Right kidney (tissue), 9 donors: ENCODE data around the gene CAB39.

Experiments
- DNase-seq: peaks from one replicate; pipeline ENCODE4 v3.0.0-alpha.2; 2016
- long read RNA-seq, 8 donors: transcript quantifications; one replicate each; lab custom pipeline, GENCODE V29; 2026

Gene CAB39
- long read RNA-seq, donor 1, transcript CAB39-201 (9 exons, 3,826 nt), result major isoform, 8 of 118 reads
- long read RNA-seq, donor 1, partial matches to known transcripts, result 109 of 118 reads
- long read RNA-seq, donor 1, other reads (novel, unspliced or antisense), result 0 of 118 reads
- long read RNA-seq, donor 2, partial matches to known transcripts, result 0 of 2 reads
- long read RNA-seq, donor 2, other reads (novel, unspliced or antisense), result 0 of 2 reads
- long read RNA-seq, donor 3, transcript CAB39-201 (9 exons, 3,826 nt), result major isoform, 5 of 13 reads
- long read RNA-seq, donor 3, partial matches to known transcripts, result 5 of 13 reads
- long read RNA-seq, donor 3, other reads (novel, unspliced or antisense), result 0 of 13 reads
- long read RNA-seq, donor 4, transcript CAB39-201 (9 exons, 3,826 nt), result major isoform, 7 of 84 reads
- long read RNA-seq, donor 4, partial matches to known transcripts, result 77 of 84 reads
- long read RNA-seq, donor 4, other reads (novel, unspliced or antisense), result 0 of 84 reads
- long read RNA-seq, donor 5, partial matches to known transcripts, result 103 of 106 reads
- long read RNA-seq, donor 5, other reads (novel, unspliced or antisense), result 0 of 106 reads
- long read RNA-seq, donor 6, transcript CAB39-201 (9 exons, 3,826 nt), result major isoform, 10 of 31 reads
- long read RNA-seq, donor 6, partial matches to known transcripts, result 20 of 31 reads
- long read RNA-seq, donor 6, other reads (novel, unspliced or antisense), result 0 of 31 reads
- long read RNA-seq, donor 7, transcript CAB39-201 (9 exons, 3,826 nt), result major isoform, 13 of 17 reads
- long read RNA-seq, donor 7, partial matches to known transcripts, result 0 of 17 reads
- long read RNA-seq, donor 7, other reads (novel, unspliced or antisense), result 0 of 17 reads
- long read RNA-seq, donor 8, transcript CAB39-201 (9 exons, 3,826 nt), result major isoform, 7 of 29 reads
- long read RNA-seq, donor 8, partial matches to known transcripts, result 21 of 29 reads
- long read RNA-seq, donor 8, other reads (novel, unspliced or antisense), result 0 of 29 reads

- DNase-seq, result peak; percentile 92
Measured at GRCh38 chr2:230712443-230713330, at the start of gene CAB39. Gene CAB39 (plus strand): TSS chr2:230712842. CDS start chr2:230760002, 47,160 bp downstream.

GRCh38 chr2:230664128-230664527 lies 48.5 kb upstream of the CAB39 start:
- DNase-seq, result no peak

- DNase-seq, result no peak
Measured at GRCh38 chr2:230664844-230665243, 47.8 kb upstream of the CAB39 start.

GRCh38 chr2:230665263-230665691 lies 47.4 kb upstream of the CAB39 start:
- DNase-seq, result no peak

GRCh38 chr2:230666446-230666845 lies 46.2 kb upstream of the CAB39 start:
- no peak for DNase-seq

GRCh38 chr2:230666885-230667712 lies 45.5 kb upstream of the CAB39 start:
- DNase-seq, result no peak

GRCh38 chr2:230668184-230668938 lies 44.3 kb upstream of the CAB39 start:
- peak; percentile 32 for DNase-seq

GRCh38 chr2:230668939-230669303 lies 43.7 kb upstream of the CAB39 start:
- DNase-seq, result no peak

- no peak for DNase-seq
Measured at GRCh38 chr2:230669386-230669950, 43.2 kb upstream of the CAB39 start.

- no peak for DNase-seq
Measured at GRCh38 chr2:230671117-230671516, 41.5 kb upstream of the CAB39 start.

- no peak for DNase-seq
Measured at GRCh38 chr2:230672836-230673235, 39.8 kb upstream of the CAB39 start.

- no peak for DNase-seq
Measured at GRCh38 chr2:230674401-230674800, 38.2 kb upstream of the CAB39 start.

- DNase-seq, result no peak
Measured at GRCh38 chr2:230674966-230675672, 37.5 kb upstream of the CAB39 start.

- no peak for DNase-seq
Measured at GRCh38 chr2:230676546-230676945, 36.1 kb upstream of the CAB39 start.

- no peak for DNase-seq
Measured at GRCh38 chr2:230677201-230677946, 35.3 kb upstream of the CAB39 start.

GRCh38 chr2:230678018-230678417 lies 34.6 kb upstream of the CAB39 start:
- no peak for DNase-seq

GRCh38 chr2:230678451-230678850 lies 34.2 kb upstream of the CAB39 start:
- no peak for DNase-seq

- DNase-seq, result no peak
Measured at GRCh38 chr2:230680463-230681170, 32.0 kb upstream of the CAB39 start.
